ENCODE data around the gene TUBA3E. TPM values are rescaled to one million over a fixed set of nuclear protein-coding genes. Genes with fewer than 3 reads are reported as not detected.
"Not testable (repeated sequence)": the region's sequence is repeated elsewhere in the genome, so short reads cannot be mapped to it uniquely, and the experiment has no call there.

TUBA3E gene
- total RNA-seq (ENCODE audit: unreplicated experiment) = not detected
- long read RNA-seq = 0 reads

GRCh38 chr2:130198343-130198742 is at the start of gene TUBA3E:
TSS of gene TUBA3E (minus strand) at chr2:130198439. CDS start at chr2:130198360, 79 bp downstream.
- peaks cover 2% of the 10 kb centered on the region for H3K4me1 Mint-ChIP-seq (ENCODE audit: low read depth, unreplicated experiment)
- peaks cover 3% of the 10 kb centered on the region for H3K27me3 Mint-ChIP-seq (ENCODE audit: unreplicated experiment)
- no peak for TF ChIP-seq CTCF (IDR thresholded peaks at IDR 0.05; ENCODE audit: partially characterized antibody, unreplicated experiment)
- DNase-seq = no peak
- H3K27ac Mint-ChIP-seq (ENCODE audit: unreplicated experiment) = no peak within 1 kb of the TSS
- peaks cover 5% of the 10 kb centered on the region for H3K9me3 Mint-ChIP-seq (ENCODE audit: unreplicated experiment)
- H3K4me3 Mint-ChIP-seq (ENCODE audit: unreplicated experiment) = no peak within 1 kb of the TSS
- no peaks in the 10 kb centered on the region for H3K36me3 Mint-ChIP-seq (ENCODE audit: unreplicated experiment)

GRCh38 chr2:130246430-130246829 is 48.2 kb upstream of the TUBA3E start:
- Mint-ChIP-seq H3K9me3 (ENCODE audit: unreplicated experiment) (no peaks in the 10 kb centered on the region), H3K4me3 (ENCODE audit: unreplicated experiment) (no peak overlapping the region), H3K27me3 (ENCODE audit: unreplicated experiment) (no peaks in the 10 kb centered on the region), H3K36me3 (ENCODE audit: unreplicated experiment) (no peaks in the 10 kb centered on the region), H3K4me1 (ENCODE audit: low read depth, unreplicated experiment) (no peaks in the 10 kb centered on the region), H3K27ac (ENCODE audit: unreplicated experiment) (no peak overlapping the region)
- no peak for DNase-seq
- TF ChIP-seq CTCF (IDR thresholded peaks at IDR 0.05; ENCODE audit: partially characterized antibody, unreplicated experiment) = no peak

- no peak overlapping the region for H3K4me3 Mint-ChIP-seq (ENCODE audit: unreplicated experiment)
- peaks cover 2% of the 10 kb centered on the region for H3K27me3 Mint-ChIP-seq (ENCODE audit: unreplicated experiment)
- H3K4me1 Mint-ChIP-seq (ENCODE audit: low read depth, unreplicated experiment) = no peaks in the 10 kb centered on the region
- H3K9me3 Mint-ChIP-seq (ENCODE audit: unreplicated experiment) = no peaks in the 10 kb centered on the region
- no peak for DNase-seq
- H3K36me3 Mint-ChIP-seq (ENCODE audit: unreplicated experiment) = no peaks in the 10 kb centered on the region
- no peak for TF ChIP-seq CTCF (IDR thresholded peaks at IDR 0.05; ENCODE audit: partially characterized antibody, unreplicated experiment)
- H3K27ac Mint-ChIP-seq (ENCODE audit: unreplicated experiment) = no peak overlapping the region
Observed at GRCh38 chr2:130245976-130246375, 47.7 kb upstream of the TUBA3E start.

GRCh38 chr2:130243359-130243758 is 45.1 kb upstream of the TUBA3E start:
- DNase-seq = no peak
- H3K27me3 Mint-ChIP-seq (ENCODE audit: unreplicated experiment) = peaks cover 6% of the 10 kb centered on the region
- no peaks in the 10 kb centered on the region for H3K4me1 Mint-ChIP-seq (ENCODE audit: low read depth, unreplicated experiment)
- no peak overlapping the region for H3K27ac Mint-ChIP-seq (ENCODE audit: unreplicated experiment)
- H3K36me3 Mint-ChIP-seq (ENCODE audit: unreplicated experiment) = no peaks in the 10 kb centered on the region
- H3K4me3 Mint-ChIP-seq (ENCODE audit: unreplicated experiment) = no peak overlapping the region
- H3K9me3 Mint-ChIP-seq (ENCODE audit: unreplicated experiment) = no peaks in the 10 kb centered on the region
- TF ChIP-seq CTCF (IDR thresholded peaks at IDR 0.05; ENCODE audit: partially characterized antibody, unreplicated experiment) = no peak

- TF ChIP-seq CTCF (IDR thresholded peaks at IDR 0.05; ENCODE audit: partially characterized antibody, unreplicated experiment) = no peak
Observed at GRCh38 chr2:130241041-130241707, 42.9 kb upstream of the TUBA3E start.

DNA sequence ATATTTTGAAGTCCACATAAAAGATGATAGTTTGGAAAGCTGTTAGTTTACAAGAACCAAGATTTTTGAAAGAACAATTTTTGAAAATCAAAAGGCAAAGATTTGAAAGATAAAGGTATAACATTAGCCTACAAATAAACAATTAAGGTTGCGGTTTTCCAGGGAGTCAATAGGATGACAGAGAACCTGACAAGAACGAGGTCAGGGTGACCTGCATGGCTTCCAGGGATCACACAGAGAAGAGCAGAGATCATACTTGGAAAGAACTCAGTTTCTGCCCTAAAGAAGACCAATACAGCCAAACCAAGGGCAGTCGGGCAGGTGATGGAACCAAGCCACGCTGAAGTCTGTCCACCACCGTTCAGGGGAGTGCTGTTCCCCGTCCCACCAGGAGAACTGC is 41.3 kb upstream of the TUBA3E start:
- H3K27me3 Mint-ChIP-seq (ENCODE audit: unreplicated experiment); H3K4me1 Mint-ChIP-seq (ENCODE audit: low read depth, unreplicated experiment); H3K36me3 Mint-ChIP-seq (ENCODE audit: unreplicated experiment); H3K4me3 Mint-ChIP-seq (ENCODE audit: unreplicated experiment); DNase-seq; H3K9me3 Mint-ChIP-seq (ENCODE audit: unreplicated experiment); H3K27ac Mint-ChIP-seq (ENCODE audit: unreplicated experiment): not testable (repeated sequence)

More at GRCh38 chr2:130241041-130241707, 42.9 kb upstream of the TUBA3E start:
- H3K27me3 Mint-ChIP-seq (ENCODE audit: unreplicated experiment) = peaks cover 6% of the 10 kb centered on the region
- H3K36me3 Mint-ChIP-seq (ENCODE audit: unreplicated experiment) = no peaks in the 10 kb centered on the region
- no peak for DNase-seq
- H3K4me1 Mint-ChIP-seq (ENCODE audit: low read depth, unreplicated experiment) = no peaks in the 10 kb centered on the region
- no peak overlapping the region for H3K4me3 Mint-ChIP-seq (ENCODE audit: unreplicated experiment)
- no peaks in the 10 kb centered on the region for H3K9me3 Mint-ChIP-seq (ENCODE audit: unreplicated experiment)
- no peak overlapping the region for H3K27ac Mint-ChIP-seq (ENCODE audit: unreplicated experiment)

GRCh38 chr2:130233066-130233465 is 34.8 kb upstream of the TUBA3E start:
- H3K9me3 Mint-ChIP-seq (ENCODE audit: unreplicated experiment); H3K4me1 Mint-ChIP-seq (ENCODE audit: low read depth, unreplicated experiment); H3K27ac Mint-ChIP-seq (ENCODE audit: unreplicated experiment); H3K36me3 Mint-ChIP-seq (ENCODE audit: unreplicated experiment); H3K4me3 Mint-ChIP-seq (ENCODE audit: unreplicated experiment); H3K27me3 Mint-ChIP-seq (ENCODE audit: unreplicated experiment); DNase-seq: not testable (repeated sequence)
